ENCODE data around the gene ARHGEF3. TPM values are rescaled to one million over a fixed set of nuclear protein-coding genes. Genes with fewer than 3 reads are reported as not detected.

ARHGEF3 gene
- total RNA-seq, 4 donors from 2014 or later: 3.1 to 11.6 (median 5.7) TPM

GRCh38 chr3:56825567-56826438 lies 24.1 kb upstream of the ARHGEF3 start:
- ATAC-seq: no peak
- TF ChIP-seq CTCF (IDR thresholded peaks at IDR 0.05 in 4 of 5, conservative IDR thresholded peaks at IDR 0.05 in 1 of 5) (no peak), POLR2A (IDR thresholded peaks at IDR 0.05) (no peak)
- no peak overlapping the region for H3K4me3 ChIP-seq
- H3K9me3 ChIP-seq: no peaks in the 10 kb centered on the region
- in situ Hi-C loops (cut with MboI; ENCODE audit: low sequenced_read_pairs in 4 of 4) (no loop called here), intact Hi-C loops (cut with DNase I; ENCODE audit: low total_unique reads) (no loop called here)
- no peaks in the 10 kb centered on the region for H3K4me1 ChIP-seq
- no peaks in the 10 kb centered on the region for H3K27me3 ChIP-seq
- no peak overlapping the region for H3K27ac ChIP-seq
- no peak for DNase-seq
- H3K36me3 ChIP-seq: no peaks in the 10 kb centered on the region

GRCh38 chr3:56823984-56824703 lies 22.4 kb upstream of the ARHGEF3 start:
- intact Hi-C loops (cut with DNase I; ENCODE audit: low total_unique reads) (no loop called here), in situ Hi-C loops (cut with MboI; ENCODE audit: low sequenced_read_pairs in 4 of 4) (loop anchor here in 1 of 4 donors (25.0 kb wide), 1 partner anchor 163 kb away; no protein-coding TSS in a partner anchor)
- DNase-seq: no peak
- H3K9me3 ChIP-seq: no peaks in the 10 kb centered on the region
- no peaks in the 10 kb centered on the region for H3K4me1 ChIP-seq
- ATAC-seq: no peak
- TF ChIP-seq CTCF (IDR thresholded peaks at IDR 0.05 in 4 of 5, conservative IDR thresholded peaks at IDR 0.05 in 1 of 5) (no peak), POLR2A (IDR thresholded peaks at IDR 0.05) (no peak)
- no peaks in the 10 kb centered on the region for H3K36me3 ChIP-seq
- peaks cover 0 to 3% (median 0%) of the 10 kb centered on the region in 3 donors for H3K27me3 ChIP-seq
- no peak overlapping the region for H3K27ac ChIP-seq
- no peak overlapping the region for H3K4me3 ChIP-seq

- Histone ChIP-seq H3K4me1 (no peaks in the 10 kb centered on the region), H3K9me3 (no peaks in the 10 kb centered on the region), H3K27ac (no peak overlapping the region), H3K36me3 (no peaks in the 10 kb centered on the region), H3K4me3 (no peak overlapping the region), H3K27me3 (peaks cover 0 to 3% (median 0%) of the 10 kb centered on the region in 3 donors)
- in situ Hi-C loops (cut with MboI; ENCODE audit: low sequenced_read_pairs in 4 of 4) (loop anchor here in 1 of 4 donors (25.0 kb wide), 1 partner anchor 164 kb away; no protein-coding TSS in a partner anchor), intact Hi-C loops (cut with DNase I; ENCODE audit: low total_unique reads) (no loop called here)
- ATAC-seq (no peak), DNase-seq (no peak)
- TF ChIP-seq POLR2A (IDR thresholded peaks at IDR 0.05) (no peak), CTCF (IDR thresholded peaks at IDR 0.05 in 4 of 5, conservative IDR thresholded peaks at IDR 0.05 in 1 of 5) (no peak)
Measured at GRCh38 chr3:56823421-56823926, 21.7 kb upstream of the ARHGEF3 start.

GRCh38 chr3:56822501-56822900 lies 20.8 kb upstream of the ARHGEF3 start:
- intact Hi-C loops (cut with DNase I; ENCODE audit: low total_unique reads): no loop called here
- H3K9me3 ChIP-seq: no peaks in the 10 kb centered on the region
- TF ChIP-seq POLR2A (IDR thresholded peaks at IDR 0.05) (no peak), CTCF (IDR thresholded peaks at IDR 0.05 in 4 of 5, conservative IDR thresholded peaks at IDR 0.05 in 1 of 5) (no peak)
- H3K27me3 ChIP-seq: peaks cover 0 to 3% (median 0%) of the 10 kb centered on the region in 3 donors
- no peaks in the 10 kb centered on the region for H3K36me3 ChIP-seq
- no peak for ATAC-seq
- no peak overlapping the region for H3K4me3 ChIP-seq
- H3K4me1 ChIP-seq: no peaks in the 10 kb centered on the region
- in situ Hi-C loops (cut with MboI; ENCODE audit: low sequenced_read_pairs in 4 of 4): loop anchor here in 1 of 4 donors (25.0 kb wide), 1 partner anchor 165 kb away; no protein-coding TSS in a partner anchor
- no peak overlapping the region for H3K27ac ChIP-seq
- DNase-seq: no peak
